ENCODE results near the gene C16orf96.

DNA sequence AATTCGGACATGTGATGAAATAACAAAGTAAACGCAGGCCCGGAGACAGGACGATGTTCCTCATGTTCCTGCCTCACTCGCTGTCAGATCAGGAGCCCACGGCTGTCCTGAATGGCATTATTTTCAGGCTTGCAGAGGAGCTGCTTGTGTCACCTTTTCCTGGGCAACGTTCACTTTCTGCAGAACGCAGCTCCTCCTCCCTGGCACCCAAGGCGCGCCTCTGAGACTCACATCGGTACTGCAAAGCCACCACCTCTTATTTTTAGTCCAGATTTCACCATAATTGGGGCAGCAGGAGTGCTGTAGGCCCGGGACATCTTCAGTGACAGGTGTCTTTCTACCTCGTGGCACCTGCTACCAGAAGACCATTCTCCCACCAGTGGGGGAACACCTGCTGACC lies 8.0 kb upstream of the C16orf96 start:
- TF ChIP-seq, protein P1, sequence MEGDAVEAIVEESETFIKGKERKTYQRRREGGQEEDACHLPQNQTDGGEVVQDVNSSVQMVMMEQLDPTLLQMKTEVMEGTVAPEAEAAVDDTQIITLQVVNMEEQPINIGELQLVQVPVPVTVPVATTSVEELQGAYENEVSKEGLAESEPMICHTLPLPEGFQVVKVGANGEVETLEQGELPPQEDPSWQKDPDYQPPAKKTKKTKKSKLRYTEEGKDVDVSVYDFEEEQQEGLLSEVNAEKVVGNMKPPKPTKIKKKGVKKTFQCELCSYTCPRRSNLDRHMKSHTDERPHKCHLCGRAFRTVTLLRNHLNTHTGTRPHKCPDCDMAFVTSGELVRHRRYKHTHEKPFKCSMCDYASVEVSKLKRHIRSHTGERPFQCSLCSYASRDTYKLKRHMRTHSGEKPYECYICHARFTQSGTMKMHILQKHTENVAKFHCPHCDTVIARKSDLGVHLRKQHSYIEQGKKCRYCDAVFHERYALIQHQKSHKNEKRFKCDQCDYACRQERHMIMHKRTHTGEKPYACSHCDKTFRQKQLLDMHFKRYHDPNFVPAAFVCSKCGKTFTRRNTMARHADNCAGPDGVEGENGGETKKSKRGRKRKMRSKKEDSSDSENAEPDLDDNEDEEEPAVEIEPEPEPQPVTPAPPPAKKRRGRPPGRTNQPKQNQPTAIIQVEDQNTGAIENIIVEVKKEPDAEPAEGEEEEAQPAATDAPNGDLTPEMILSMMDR (tag by site-specific recombination; IDR thresholded peaks at IDR 0.05): no peak
- no peak for TF ChIP-seq OSR2 (tag by site-specific recombination; IDR thresholded peaks at IDR 0.05)
- TF ChIP-seq ZNF785 (tag by site-specific recombination; IDR thresholded peaks at IDR 0.05): no peak
- no peak for TF ChIP-seq ZNF248 (tag by site-specific recombination; IDR thresholded peaks at IDR 0.05)
- no peak for TF ChIP-seq GLIS2 (tag by site-specific recombination; IDR thresholded peaks at IDR 0.05)
- no peak for TF ChIP-seq ZNF19 (tag by site-specific recombination; IDR thresholded peaks at IDR 0.05; ENCODE audit: low read depth)
- no peak for TF ChIP-seq ZNF544 (tag by site-specific recombination; IDR thresholded peaks at IDR 0.05)
- TF ChIP-seq ZNF658 (tag by site-specific recombination; IDR thresholded peaks at IDR 0.05): no peak

Measured in HEK293 (cell line).